HepG2 (cell line): ENCODE data around the gene TDRD6.

Experiments used
- DDIT3 ChIP-seq: sonication (generic); formaldehyde crosslinking; IDR thresholded peaks from 2 replicates; pipeline ENCODE4 v1.4.0; 2020; ENCODE audit warnings: mild to moderate bottlenecking, missing genetic modification reagents
- EP300 ChIP-seq, 3 experiments: sonication (generic) in 1 of 3; formaldehyde crosslinking in 1 of 3; IDR thresholded peaks; 2 replicates each; pipeline versions ENCODE4 v1.5.1 to v1.6.1; 2011 to 2020; ENCODE audit warnings: low read depth in 2 of 3, low read length in 2 of 3, borderline replicate concordance in 1 of 3, improper control_type of control experiment in 1 of 3, mild to moderate bottlenecking in 1 of 3, missing genetic modification reagents in 1 of 3, moderate library complexity in 1 of 3
- JUND ChIP-seq: sonication (generic); formaldehyde crosslinking; IDR thresholded peaks from 2 replicates; pipeline ENCODE4 v1.8.0; 2022; ENCODE audit warnings: mild to moderate bottlenecking, missing genetic modification reagents
- REST ChIP-seq, 2 experiments: IDR thresholded peaks; 2 replicates each; pipeline ENCODE4 v1.6.1; 2011 to 2012; ENCODE audit warnings: low read length in 2 of 2, borderline replicate concordance in 1 of 2, low read depth in 1 of 2, mild to moderate bottlenecking in 1 of 2, moderate library complexity in 1 of 2
- RFXANK ChIP-seq: IDR thresholded peaks from 2 replicates; pipeline ENCODE4 v1.6.1; 2016
- RXRA ChIP-seq: sonication (generic); formaldehyde crosslinking; IDR thresholded peaks from 2 replicates; pipeline ENCODE4 v1.5.1; 2020; ENCODE audit warnings: missing genetic modification reagents
- SMARCC2 ChIP-seq: fragments of 450-650 bp; IDR thresholded peaks from 2 replicates; pipeline ENCODE4 v1.6.1; 2017; ENCODE audit warnings: antibody characterized with exemption, mild to moderate bottlenecking
- SMC3 ChIP-seq: IDR thresholded peaks from 2 replicates; pipeline ENCODE4 v1.6.1; 2011; ENCODE audit warnings: low read length, improper control_type of control experiment
- TFAP4 ChIP-seq: sonication (generic); IDR thresholded peaks from 2 replicates; pipeline ENCODE4 v1.6.1; 2016; ENCODE audit warnings: low read depth, borderline replicate concordance
- ZBTB21 ChIP-seq: sonication (generic); formaldehyde crosslinking; IDR thresholded peaks from 2 replicates; pipeline ENCODE4 v1.4.0; 2020; ENCODE audit warnings: missing genetic modification reagents
- ZFP41 ChIP-seq: sonication (generic); formaldehyde crosslinking; IDR thresholded peaks from 2 replicates; pipeline ENCODE4 v1.4.0; 2020; ENCODE audit warnings: mild to moderate bottlenecking, missing genetic modification reagents, borderline replicate concordance
- ZHX1 ChIP-seq: sonication (generic); formaldehyde crosslinking; IDR thresholded peaks from 2 replicates; pipeline ENCODE4 v1.8.1; 2022; ENCODE audit warnings: low read depth, mild to moderate bottlenecking, missing genetic modification reagents
- ZNF275 ChIP-seq: sonication (generic); formaldehyde crosslinking; IDR thresholded peaks from 2 replicates; pipeline ENCODE4 v1.8.0; 2022; ENCODE audit warnings: missing genetic modification reagents, mild to moderate bottlenecking, inconsistent platforms, borderline replicate concordance
- ZNF33B ChIP-seq: sonication (generic); formaldehyde crosslinking; IDR thresholded peaks from 2 replicates; pipeline ENCODE4 v1.5.1; 2020; ENCODE audit warnings: mild to moderate bottlenecking, missing genetic modification reagents

- TF ChIP-seq DDIT3 (CRISPR knock-in tag) = no peak
- TF ChIP-seq JUND (CRISPR knock-in tag) = no peak
- no peak for TF ChIP-seq ZNF33B (CRISPR knock-in tag)
- TF ChIP-seq ZFP41 = no peak
- no peak for TF ChIP-seq RXRA (CRISPR knock-in tag)
- no peak for TF ChIP-seq TFAP4
- no peak for TF ChIP-seq SMC3
- TF ChIP-seq EP300 (IDR thresholded peaks at IDR 0.05; ENCODE audit: low read depth in 2 of 2, low read length in 2 of 2) = no peak
- no peak for TF ChIP-seq EP300 (CRISPR knock-in tag; IDR thresholded peaks at IDR 0.05; ENCODE audit: borderline replicate concordance)
- no peak for TF ChIP-seq RFXANK (CRISPR knock-in tag)
- no peak for TF ChIP-seq REST (IDR thresholded peaks at IDR 0.05; ENCODE audit: borderline replicate concordance in 1 of 2, low read depth in 1 of 2, low read length in 2 of 2)
- TF ChIP-seq ZBTB21 = no peak
- TF ChIP-seq ZHX1 = no peak
- TF ChIP-seq SMARCC2 = no peak
- TF ChIP-seq ZNF275 (CRISPR knock-in tag) = no peak
Measured at GRCh38 chr6:46704562-46704961, 16.9 kb downstream of the TDRD6 start.
